IMR-90 (cell line): Measurements from ENCODE around the gene RBM15B. TPM values are rescaled to one million over a fixed set of nuclear protein-coding genes. Genes with fewer than 3 reads are reported as not detected.

Experiments
- ATAC-seq: fragments of 200-7000 bp; cut with Tn5 transposase; 2 replicates; pipeline ENCODE4 v1.9.1; 2020; ENCODE audit warnings: low read depth, mild to moderate bottlenecking, moderate library complexity
- BruUV-seq: library from RNA; stranded (reverse); fragments of 400-500 nt; replicated peaks from 2 replicates; lab custom pipeline; 2021; lab: Mats Ljungman, UMichigan
- CTCF ChIA-PET: fragments of 300-600 bp; formaldehyde crosslinking; extraction: SDS; loops from one replicate; lab custom pipeline; 2021; ENCODE audit warnings: antibody characterized with exemption; lab: Yijun Ruan, JAX
- POLR2A ChIA-PET: fragments of 300-600 bp; sonication (Branson Sonifier 250); formaldehyde crosslinking; loops from one replicate; lab custom pipeline; 2022; ENCODE audit warnings: antibody characterized with exemption; ENCODE audit not compliant: unreplicated experiment; lab: Charles Lee
- DNase-seq: peaks from one replicate; pipeline ENCODE4 v3.0.0; 2013
- H2AFZ ChIP-seq: replicated peaks from 2 replicates; pipeline ENCODE3; 2013; ENCODE audit warnings: low read length, mild to moderate bottlenecking; ENCODE audit not compliant: poor library complexity
- H2AK5ac ChIP-seq: 2 replicates; pipeline ENCODE4 v1.6.1; 2013; ENCODE audit warnings: low read depth, low read length, inconsistent platforms
- H2AK9ac ChIP-seq: replicated peaks from 2 replicates; pipeline ENCODE3; 2013; ENCODE audit warnings: mild to moderate bottlenecking, low read depth, low read length, moderate library complexity; ENCODE audit not compliant: poor library complexity
- H2BK120ac ChIP-seq: 2 replicates; pipeline ENCODE4 v1.6.1; 2013; ENCODE audit warnings: low read depth, low read length, inconsistent platforms
- H2BK15ac ChIP-seq: 3 replicates; pipeline ENCODE4 v1.6.1; 2013; ENCODE audit warnings: low read depth, low read length, inconsistent platforms
- H2BK20ac ChIP-seq: 2 replicates; pipeline ENCODE4 v1.6.1; 2013; ENCODE audit warnings: low read depth, mild to moderate bottlenecking, inconsistent platforms, low read length, moderate library complexity
- H2BK5ac ChIP-seq: 2 replicates; pipeline ENCODE4 v1.6.1; 2013; ENCODE audit warnings: mild to moderate bottlenecking, low read depth, low read length, inconsistent platforms; ENCODE audit not compliant: poor library complexity, severe bottlenecking
- H3K14ac ChIP-seq: replicated peaks from 2 replicates; pipeline ENCODE4 v1.6.1; 2013; ENCODE audit warnings: low read depth, low read length, inconsistent platforms
- H3K18ac ChIP-seq: 2 replicates; pipeline ENCODE4 v1.6.1; 2013; ENCODE audit warnings: low read depth, low read length, control low read depth
- H3K23ac ChIP-seq: 2 replicates; pipeline ENCODE4 v1.6.1; 2013; ENCODE audit warnings: low read depth, low read length, inconsistent platforms
- H3K27ac ChIP-seq: 2 replicates; pipeline ENCODE4 v1.5.1; 2013; ENCODE audit warnings: mild to moderate bottlenecking, control low read depth, low read length; ENCODE audit not compliant: insufficient read depth
- H3K27me3 ChIP-seq: 2 replicates; pipeline ENCODE4 v1.6.1; 2013; ENCODE audit warnings: low read length; ENCODE audit not compliant: control insufficient read depth, insufficient read depth
- H3K36me3 ChIP-seq: 2 replicates; pipeline ENCODE4 v1.6.1; 2013; ENCODE audit warnings: low read length, mixed read lengths; ENCODE audit not compliant: control insufficient read depth, insufficient read depth
- H3K4ac ChIP-seq: 2 replicates; pipeline ENCODE4 v1.6.1; 2013; ENCODE audit warnings: low read depth, low read length, inconsistent platforms
- H3K4me1 ChIP-seq: 2 replicates; pipeline ENCODE4 v1.6.1; 2013; ENCODE audit warnings: low read length, mixed read lengths; ENCODE audit not compliant: control insufficient read depth, insufficient read depth
- H3K4me2 ChIP-seq: 2 replicates; pipeline ENCODE4 v1.6.1; 2013; ENCODE audit warnings: low read depth, mild to moderate bottlenecking, control low read depth, low read length, moderate library complexity
- H3K4me3 ChIP-seq: 2 replicates; pipeline ENCODE4 v1.5.1; 2013; ENCODE audit warnings: low read depth, mild to moderate bottlenecking, control low read depth, low read length, moderate library complexity; ENCODE audit not compliant: insufficient read depth
- H3K56ac ChIP-seq: 2 replicates; pipeline ENCODE4 v1.6.1; 2013; ENCODE audit warnings: low read length, inconsistent platforms; ENCODE audit not compliant: insufficient read depth; ENCODE audit errors: extremely low read depth
- H3K79me1 ChIP-seq, 2 experiments: 2 replicates each; pipeline ENCODE4 v1.6.1; 2013; ENCODE audit warnings: low read length in 2 of 2, inconsistent platforms in 1 of 2, low read depth in 1 of 2
- H3K9ac ChIP-seq: 2 replicates; pipeline ENCODE4 v1.6.1; 2013; ENCODE audit warnings: low read depth, low read length, control low read depth
- H3K9me1 ChIP-seq: 2 replicates; pipeline ENCODE4 v1.6.1; 2013; ENCODE audit warnings: low read length, inconsistent platforms; ENCODE audit not compliant: insufficient read depth
- H3K9me3 ChIP-seq: 2 replicates; pipeline ENCODE4 v1.6.1; 2013; ENCODE audit warnings: low read length; ENCODE audit not compliant: control insufficient read depth, insufficient read depth
- H4K20me1 ChIP-seq: 2 replicates; pipeline ENCODE4 v1.6.1; 2013; ENCODE audit warnings: low read length, inconsistent platforms; ENCODE audit not compliant: insufficient read depth
- H4K5ac ChIP-seq: 2 replicates; pipeline ENCODE4 v1.6.1; 2013; ENCODE audit warnings: mild to moderate bottlenecking, low read depth, low read length, control low read depth
- H4K8ac ChIP-seq, 2 experiments: 2 replicates each; pipeline ENCODE4 v1.6.1; 2013; ENCODE audit warnings: low read depth in 2 of 2, low read length in 2 of 2, control low read depth in 1 of 2, inconsistent platforms in 1 of 2
- H4K91ac ChIP-seq: 2 replicates; pipeline ENCODE4 v1.6.1; 2013; ENCODE audit warnings: low read depth, low read length, inconsistent platforms; ENCODE audit not compliant: insufficient read depth
- CTCF ChIP-seq: conservative IDR thresholded peaks from 2 replicates; pipeline ENCODE4 v1.5.1; 2012; ENCODE audit warnings: mild to moderate bottlenecking, low read depth, low read length, improper control_type of control experiment
- MAZ ChIP-seq: IDR thresholded peaks from 2 replicates; pipeline ENCODE4 v1.6.1; 2012; ENCODE audit warnings: low read depth, mild to moderate bottlenecking, low read length, improper control_type of control experiment, moderate library complexity, borderline replicate concordance
- MXI1 ChIP-seq: IDR thresholded peaks from 2 replicates; pipeline ENCODE4 v1.6.1; 2012; ENCODE audit warnings: low read depth, mild to moderate bottlenecking, low read length, moderate library complexity, borderline replicate concordance
- NFE2L2 ChIP-seq: fragments of 150-350 bp; IDR thresholded peaks from 2 replicates; pipeline ENCODE4 v1.6.1; 2016; ENCODE audit warnings: low read depth, mild to moderate bottlenecking, low read length
- RAD21 ChIP-seq: IDR thresholded peaks from 2 replicates; pipeline ENCODE4 v1.6.1; 2012; ENCODE audit warnings: low read length, improper control_type of control experiment
- RCOR1 ChIP-seq: IDR thresholded peaks from 2 replicates; pipeline ENCODE4 v1.6.1; 2012; ENCODE audit warnings: mild to moderate bottlenecking, low read length, improper control_type of control experiment; ENCODE audit not compliant: insufficient replicate concordance
- SMC3 ChIP-seq: fragments of 150-350 bp; IDR thresholded peaks from 2 replicates; pipeline ENCODE4 v1.6.1; 2016; ENCODE audit warnings: low read depth, mild to moderate bottlenecking, antibody characterized with exemption, low read length, moderate library complexity
- WGBS, 2 experiments: methylation state at CpG; one replicate each; pipeline versions ENCODE4 v1.1.5 to v1.1.7; 2013; ENCODE audit warnings: missing lambda C conversion rate in 2 of 2; ENCODE audit not compliant: insufficient read length in 1 of 2; ENCODE audit errors: extremely low coverage in 2 of 2; 5-methylcytosine and 5-hydroxymethylcytosine counted together
- dilution Hi-C: fragments of 300-500 bp; cut with HindIII; formaldehyde crosslinking; loops from one replicate; pipeline ENCODE4 v1.14.3; 2018; ENCODE audit warnings: low sequenced_read_pairs; ENCODE audit not compliant: unreplicated experiment
- in situ Hi-C: fragments of 300-500 bp; cut with MboI; formaldehyde crosslinking; loops from 3 replicates; pipeline ENCODE4 v1.14.3; 2019; ENCODE audit warnings: low sequenced_read_pairs, inconsistent platforms, mixed read lengths
- intact Hi-C: fragments of 100-400 bp; cut with micrococcal nuclease; formaldehyde crosslinking; loops from 2 replicates; pipeline ENCODE4 v1.10.0; 2022
- polyA plus RNA-seq, 3 experiments: library from polyadenylated mRNA; depleted of rRNA; stranded (reverse); fragments of >200 nt; gene quantifications; 2 replicates each; pipeline ENCODE4 v1.2.3, GENCODE V29; 2012; ENCODE audit warnings: low replicate concordance in 1 of 3
- total RNA-seq: library from RNA; depleted of rRNA; stranded (reverse); fragments of >200 nt; gene quantifications from 2 replicates; pipeline ENCODE4 v1.2.3, GENCODE V29; 2012

The RBM15B gene
- total and polyA plus RNA-seq, 2 of the 4 experiments (the other 2 are of a cell fraction): 16.2 to 17.4 TPM

DNA sequence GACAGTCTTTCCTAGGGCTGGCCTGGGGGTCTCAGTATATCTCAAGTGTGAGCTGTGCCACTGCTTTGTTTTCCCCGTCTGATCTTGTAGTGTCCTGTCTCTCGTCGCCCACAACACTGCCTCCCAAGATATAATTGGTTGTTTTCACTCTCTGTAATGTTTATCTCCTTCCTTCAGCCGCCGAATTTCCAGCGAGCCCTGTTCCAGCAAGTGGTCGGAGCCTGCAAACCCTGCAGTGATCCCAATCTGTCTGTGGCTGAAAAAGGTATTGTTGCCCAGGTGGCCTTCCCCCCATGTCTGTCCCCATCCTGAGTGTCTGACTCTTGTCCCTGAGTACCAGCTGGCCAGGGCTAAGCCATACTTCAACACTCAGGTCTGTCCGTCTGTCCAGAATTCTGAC is 15.5 kb upstream of the RBM15B start:
- no peak overlapping the region for H3K4ac ChIP-seq
- CTCF ChIA-PET: no interaction called here
- no peak overlapping the region for H4K5ac ChIP-seq
- H3K9me1 ChIP-seq: no peaks in the 10 kb centered on the region
- H2BK20ac ChIP-seq: no peak overlapping the region
- no peak overlapping the region for H3K18ac ChIP-seq
- in situ Hi-C loops: loop anchor here (10.0 to 25.0 kb wide), 3 partner anchors 411 to 1038 kb away; partner anchors contain the start of genes PARP3, RASSF1, RRP9 and TUSC2
- H2AK5ac ChIP-seq: no peak overlapping the region
- no peak overlapping the region for H2BK5ac ChIP-seq
- no peak overlapping the region for H3K9ac ChIP-seq
- H3K56ac ChIP-seq: no peak overlapping the region
- H3K36me3 ChIP-seq: no peaks in the 10 kb centered on the region
- ATAC-seq (no peak), DNase-seq (no peak)
- dilution Hi-C loops: no loop called here
- intact Hi-C loops: no loop called here
- 51% methylated on average over 4 of the region's 8 CpGs; no CpG with 5 or more reads in 1 of the 2 experiments for WGBS, 2 experiments
- H3K9me3 ChIP-seq: no peaks in the 10 kb centered on the region
- H3K4me1 ChIP-seq: no peaks in the 10 kb centered on the region
- peaks cover 6% of the 10 kb centered on the region for H3K27me3 ChIP-seq
- H3K4me3 ChIP-seq: no peak overlapping the region
- no peak overlapping the region for H3K14ac ChIP-seq
- H2BK120ac ChIP-seq: no peak overlapping the region
- H2AK9ac ChIP-seq: no peak overlapping the region
- no peak overlapping the region for H4K8ac ChIP-seq
- no peak overlapping the region for H4K91ac ChIP-seq
- TF ChIP-seq NFE2L2 (no peak), MXI1 (no peak), SMC3 (no peak), RAD21 (no peak), RCOR1 (no peak), MAZ (no peak), CTCF (no peak)
- POLR2A ChIA-PET: no interaction called here
- no peak overlapping the region for H3K23ac ChIP-seq
- H4K20me1 ChIP-seq: no peaks in the 10 kb centered on the region
- H3K79me1 ChIP-seq: no peaks in the 10 kb centered on the region
- no peak overlapping the region for H2BK15ac ChIP-seq
- no peak overlapping the region for H2AFZ ChIP-seq
- H3K27ac ChIP-seq: no peak overlapping the region
- H3K4me2 ChIP-seq: no peak overlapping the region
- no TSS peak for BruUV-seq
